Fibroblast of villous mesenchyme (primary cell): ENCODE measurements around the gene FYN. TPM values are rescaled to one million over a fixed set of nuclear protein-coding genes. Genes with fewer than 3 reads are reported as not detected.

Experiments used
- DNase-seq: peaks from one replicate; pipeline ENCODE4 v3.0.0-alpha.2; 2010; ENCODE audit warnings: low read depth
- H3K4me3 ChIP-seq: 2 replicates; pipeline ENCODE4 v1.5.1; 2011; ENCODE audit warnings: low read depth, mild to moderate bottlenecking, low read length
- total RNA-seq: library from RNA; depleted of rRNA; stranded (reverse); fragments of >200 nt; gene quantifications from 2 replicates; pipeline ENCODE4 v1.2.3, GENCODE V29; 2012
- TF ChIP-seq, protein P1 (sequence below): IDR thresholded peaks from 2 replicates; pipeline ENCODE4 v1.5.1; 2012; ENCODE audit warnings: low read depth, mild to moderate bottlenecking, low read length; ENCODE audit not compliant: insufficient read depth

FYN gene
- total RNA-seq, 1 donor: 26.8 TPM

DNA sequence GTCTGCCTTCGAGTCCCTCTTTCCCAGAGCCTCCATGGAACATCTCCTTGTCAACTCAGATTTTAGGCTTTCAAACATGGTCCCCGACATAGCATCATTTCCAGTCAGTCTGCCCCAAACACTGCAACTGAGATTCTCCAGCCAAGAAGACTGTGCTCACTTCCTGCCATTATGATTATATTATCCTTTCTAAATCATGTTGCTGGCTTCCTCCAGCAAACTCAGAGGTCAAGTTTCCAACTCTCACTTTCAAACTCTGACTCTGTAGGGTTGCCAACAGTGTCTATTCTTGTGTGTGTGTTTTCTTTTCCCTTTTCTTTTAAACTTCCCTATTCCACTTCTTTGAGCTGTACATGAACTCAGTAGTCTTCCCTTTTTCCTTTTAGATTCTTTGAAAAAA lies 206.4 kb downstream of the FYN start:
- DNase-seq: no peak
- TF ChIP-seq, protein P1, sequence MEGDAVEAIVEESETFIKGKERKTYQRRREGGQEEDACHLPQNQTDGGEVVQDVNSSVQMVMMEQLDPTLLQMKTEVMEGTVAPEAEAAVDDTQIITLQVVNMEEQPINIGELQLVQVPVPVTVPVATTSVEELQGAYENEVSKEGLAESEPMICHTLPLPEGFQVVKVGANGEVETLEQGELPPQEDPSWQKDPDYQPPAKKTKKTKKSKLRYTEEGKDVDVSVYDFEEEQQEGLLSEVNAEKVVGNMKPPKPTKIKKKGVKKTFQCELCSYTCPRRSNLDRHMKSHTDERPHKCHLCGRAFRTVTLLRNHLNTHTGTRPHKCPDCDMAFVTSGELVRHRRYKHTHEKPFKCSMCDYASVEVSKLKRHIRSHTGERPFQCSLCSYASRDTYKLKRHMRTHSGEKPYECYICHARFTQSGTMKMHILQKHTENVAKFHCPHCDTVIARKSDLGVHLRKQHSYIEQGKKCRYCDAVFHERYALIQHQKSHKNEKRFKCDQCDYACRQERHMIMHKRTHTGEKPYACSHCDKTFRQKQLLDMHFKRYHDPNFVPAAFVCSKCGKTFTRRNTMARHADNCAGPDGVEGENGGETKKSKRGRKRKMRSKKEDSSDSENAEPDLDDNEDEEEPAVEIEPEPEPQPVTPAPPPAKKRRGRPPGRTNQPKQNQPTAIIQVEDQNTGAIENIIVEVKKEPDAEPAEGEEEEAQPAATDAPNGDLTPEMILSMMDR: no peak
- H3K4me3 ChIP-seq: no peak overlapping the region

DNA sequence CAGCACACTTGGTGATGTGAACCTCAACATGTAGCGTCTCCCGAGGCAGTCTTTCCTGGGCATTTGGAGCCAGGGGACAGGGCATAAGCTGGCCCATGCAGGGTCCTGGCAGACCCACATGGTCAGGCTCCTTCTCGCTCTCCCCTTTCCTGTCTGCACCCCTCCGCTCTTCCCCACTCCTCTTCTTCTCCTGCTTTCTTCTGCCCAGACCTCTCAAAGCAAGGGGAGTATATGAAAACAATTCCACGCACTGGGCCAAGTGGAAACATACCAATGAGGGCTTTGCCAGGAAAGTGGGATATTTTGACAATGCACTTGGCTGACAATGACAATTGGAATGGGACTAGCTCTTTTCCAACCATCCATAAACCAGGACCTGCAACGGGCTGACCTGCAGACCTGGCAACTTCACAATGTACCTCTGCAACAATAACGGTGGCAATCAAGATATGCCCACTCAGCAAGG lies 208.7 kb downstream of the FYN start:
- TF ChIP-seq, protein P1: no peak
- H3K4me3 ChIP-seq: no peak overlapping the region
- no peak for DNase-seq

DNA sequence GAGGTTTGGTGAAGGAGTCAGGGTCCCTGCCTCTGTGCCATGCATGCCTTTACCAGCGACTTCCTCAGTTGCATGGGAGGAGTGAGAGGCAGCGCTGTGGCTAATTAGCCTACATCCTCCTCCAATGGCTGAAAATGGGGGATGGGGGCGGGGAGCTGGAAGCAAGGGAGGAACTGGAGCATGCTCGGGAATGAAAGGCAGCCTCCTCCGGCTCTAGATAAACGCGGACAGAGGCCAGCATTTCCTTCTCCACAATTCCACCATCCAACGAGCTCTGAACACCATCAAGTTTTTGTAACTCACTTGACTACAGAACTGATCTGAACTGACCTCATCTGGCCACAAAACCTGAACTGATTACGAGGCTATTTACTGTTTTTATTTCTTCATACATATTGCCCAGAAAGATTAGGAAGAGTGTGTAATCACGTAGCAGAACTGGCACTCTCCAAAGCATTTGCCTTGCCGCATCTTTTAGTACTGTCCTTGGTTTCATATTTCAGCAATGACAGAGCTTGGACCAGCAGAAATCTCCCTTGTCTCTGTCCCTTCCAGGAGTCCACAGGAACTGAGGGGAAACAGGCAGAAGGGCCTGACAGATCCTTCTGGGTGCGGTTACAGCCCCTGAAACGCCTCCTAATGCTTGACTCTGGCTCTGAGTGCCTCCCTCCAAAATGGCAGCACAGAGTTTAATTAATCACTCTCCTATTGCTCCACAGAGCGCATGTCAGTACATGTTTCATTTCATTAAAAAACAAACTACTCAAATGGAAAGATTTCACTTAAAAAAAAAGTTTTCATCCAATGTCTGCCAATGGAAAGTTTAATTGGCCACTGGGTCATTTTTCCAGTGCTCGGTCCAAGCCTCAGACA lies 209.3 kb downstream of the FYN start:
- peak; percentile 69 for DNase-seq
- TF ChIP-seq, protein P1: no peak
- H3K4me3 ChIP-seq: no peak overlapping the region

DNA sequence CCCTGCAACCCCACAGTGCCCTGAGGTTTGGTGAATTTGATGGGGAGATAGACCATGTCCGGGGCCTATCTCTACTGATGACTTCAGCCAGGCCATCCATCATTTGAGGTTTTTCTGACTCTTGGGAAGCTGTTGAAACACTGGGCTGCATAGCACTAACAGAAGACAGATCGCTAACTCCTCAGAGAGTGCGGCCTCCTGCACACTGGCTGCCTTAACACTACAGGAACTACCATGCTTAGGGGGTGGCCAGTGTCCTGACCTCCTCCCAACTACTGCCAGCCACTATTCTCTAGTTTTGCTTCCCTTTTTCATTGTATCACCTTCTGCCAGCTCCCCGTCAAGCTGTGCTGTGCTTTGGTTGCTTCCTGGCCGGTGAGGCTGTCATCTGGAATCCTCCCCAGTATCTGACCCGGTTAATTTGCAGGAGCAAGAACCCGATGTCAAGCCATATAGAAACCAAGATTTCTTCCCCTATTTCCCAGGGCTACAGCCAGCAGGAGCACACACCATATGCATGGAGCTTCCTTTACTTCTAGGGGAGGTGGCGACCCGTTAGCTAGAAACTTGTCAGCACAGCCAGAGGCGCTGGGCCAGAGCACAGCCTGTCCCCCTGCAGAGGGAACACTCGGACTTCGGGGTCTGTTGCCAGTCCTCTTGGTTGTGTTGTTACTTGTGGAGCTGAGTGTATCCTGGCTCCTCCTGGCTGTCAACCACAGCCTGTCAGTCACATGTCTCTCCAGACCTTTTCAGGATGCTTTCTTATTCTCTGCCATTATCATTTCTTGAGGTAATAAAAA lies 210.3 kb downstream of the FYN start:
- TF ChIP-seq, protein P1: no peak
- peak; percentile 82 for DNase-seq
- no peak overlapping the region for H3K4me3 ChIP-seq

DNA sequence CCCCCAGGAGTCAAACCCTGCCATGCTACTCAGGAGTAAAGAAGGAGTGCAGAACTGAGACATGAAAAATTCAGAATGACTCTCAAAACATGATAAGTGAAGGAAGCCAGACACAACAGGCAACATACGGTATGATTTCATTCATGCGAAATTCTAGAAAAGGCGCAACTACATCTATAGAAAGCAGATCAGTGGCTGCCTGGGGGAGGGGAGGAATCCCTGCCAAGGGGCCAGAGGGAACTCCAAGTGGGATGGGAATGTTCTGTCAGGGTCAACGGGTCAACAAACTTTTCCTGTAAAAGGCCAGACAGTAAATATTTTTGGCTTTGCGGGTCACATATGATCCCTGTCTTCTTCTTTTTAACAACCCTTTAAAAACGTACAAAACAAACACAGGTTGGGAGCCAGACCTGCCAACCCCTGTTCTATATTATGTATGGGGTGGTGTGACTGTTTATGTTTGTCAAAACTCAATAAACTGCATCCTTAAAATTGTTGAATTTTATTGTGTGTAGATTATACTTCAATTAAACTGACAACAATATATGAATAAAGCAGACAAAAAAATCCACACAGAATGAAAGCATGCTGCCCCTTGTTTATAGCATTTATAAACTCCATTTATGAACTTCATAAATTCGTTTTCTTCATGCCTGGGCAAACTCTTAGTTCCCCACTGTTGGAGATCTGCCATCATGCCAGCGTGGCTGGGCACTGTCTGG lies 211.0 kb downstream of the FYN start:
- TF ChIP-seq, protein P1: no peak
- DNase-seq: peak; percentile 90
- H3K4me3 ChIP-seq: no peak overlapping the region

DNA sequence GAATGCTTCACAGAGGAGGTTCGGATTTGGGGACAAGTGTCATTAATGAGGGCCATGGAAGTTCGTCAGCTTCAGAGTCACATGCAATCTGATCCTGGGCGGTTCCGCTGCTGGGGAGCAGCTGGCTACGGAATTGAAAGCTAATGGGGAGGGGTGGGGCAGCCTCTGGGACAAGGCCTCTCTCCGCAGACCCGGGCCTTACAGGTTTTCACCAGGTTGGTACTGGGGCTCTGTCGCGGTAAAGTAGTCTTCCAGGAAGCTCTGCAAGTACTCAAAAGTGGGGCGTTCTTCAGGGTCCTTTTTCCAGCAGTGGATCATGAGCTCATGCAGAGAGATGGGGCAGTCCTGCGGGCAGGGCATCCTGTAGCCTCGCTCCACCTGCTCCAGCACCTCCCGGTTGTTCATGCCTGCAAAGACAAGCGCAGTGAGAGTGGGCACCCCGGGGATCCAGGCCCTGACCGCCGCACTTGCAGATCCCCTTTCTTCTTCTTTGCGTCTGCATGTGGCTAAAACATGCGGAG lies 211.7 kb downstream of the FYN start:
- no peak for DNase-seq
- TF ChIP-seq, protein P1: no peak
- H3K4me3 ChIP-seq: no peak overlapping the region
